ENCODE measurements around the gene LIMS3. TPM values are rescaled to one million over a fixed set of nuclear protein-coding genes. Genes with fewer than 3 reads are reported as not detected.
"Not testable (repeated sequence)": the region's sequence is repeated elsewhere in the genome, so short reads cannot be mapped to it uniquely, and the experiment has no call there.

The LIMS3 gene
- total RNA-seq, 2 experiments from 2014 or later = 0.74 to 0.77 TPM

GRCh38 chr2:109897769-109898461 is 573 bp upstream of the LIMS3 start:
- H3K27me3 Mint-ChIP-seq; H3K36me3 Mint-ChIP-seq (ENCODE audit: low read depth); DNase-seq; CTCF ChIA-PET; intact Hi-C loops (cut with micrococcal nuclease); H3K4me3 Mint-ChIP-seq; H3K27ac Mint-ChIP-seq; ATAC-seq; H3K9me3 Mint-ChIP-seq; POLR2A ChIA-PET; H3K4me1 Mint-ChIP-seq (ENCODE audit: low read depth): not testable (repeated sequence)

GRCh38 chr2:109905796-109906195 is 7.3 kb downstream of the LIMS3 start:
- H3K4me1 Mint-ChIP-seq (ENCODE audit: low read depth); intact Hi-C loops (cut with micrococcal nuclease); ATAC-seq; H3K27ac Mint-ChIP-seq; DNase-seq; H3K36me3 Mint-ChIP-seq (ENCODE audit: low read depth); H3K9me3 Mint-ChIP-seq; H3K27me3 Mint-ChIP-seq; H3K4me3 Mint-ChIP-seq; POLR2A ChIA-PET; CTCF ChIA-PET: not testable (repeated sequence)

- CTCF ChIA-PET; H3K9me3 Mint-ChIP-seq; H3K27me3 Mint-ChIP-seq; H3K27ac Mint-ChIP-seq; H3K4me3 Mint-ChIP-seq; H3K36me3 Mint-ChIP-seq (ENCODE audit: low read depth); DNase-seq; ATAC-seq; POLR2A ChIA-PET; H3K4me1 Mint-ChIP-seq (ENCODE audit: low read depth); intact Hi-C loops (cut with micrococcal nuclease): not testable (repeated sequence)
These were observed 10.1 kb downstream of the LIMS3 start for GRCh38 chr2:109908626-109909025.

- ATAC-seq; POLR2A ChIA-PET; H3K27me3 Mint-ChIP-seq; DNase-seq; H3K9me3 Mint-ChIP-seq; H3K4me3 Mint-ChIP-seq; H3K4me1 Mint-ChIP-seq (ENCODE audit: low read depth); CTCF ChIA-PET; intact Hi-C loops (cut with micrococcal nuclease); H3K27ac Mint-ChIP-seq; H3K36me3 Mint-ChIP-seq (ENCODE audit: low read depth): not testable (repeated sequence)
These were observed 12.3 kb downstream of the LIMS3 start for GRCh38 chr2:109910789-109911188.

- ATAC-seq; POLR2A ChIA-PET; H3K36me3 Mint-ChIP-seq (ENCODE audit: low read depth); H3K4me1 Mint-ChIP-seq (ENCODE audit: low read depth); intact Hi-C loops (cut with micrococcal nuclease); CTCF ChIA-PET; DNase-seq; H3K9me3 Mint-ChIP-seq; H3K4me3 Mint-ChIP-seq; H3K27ac Mint-ChIP-seq; H3K27me3 Mint-ChIP-seq: not testable (repeated sequence)
These were observed 15.4 kb downstream of the LIMS3 start for GRCh38 chr2:109913911-109914310.

- H3K4me3 Mint-ChIP-seq; H3K27ac Mint-ChIP-seq; H3K4me1 Mint-ChIP-seq (ENCODE audit: low read depth); DNase-seq; intact Hi-C loops (cut with micrococcal nuclease); H3K27me3 Mint-ChIP-seq; CTCF ChIA-PET; H3K36me3 Mint-ChIP-seq (ENCODE audit: low read depth); ATAC-seq; POLR2A ChIA-PET; H3K9me3 Mint-ChIP-seq: not testable (repeated sequence)
These were observed 16.1 kb downstream of the LIMS3 start for GRCh38 chr2:109914552-109914951.

GRCh38 chr2:109915830-109916229 is 17.3 kb downstream of the LIMS3 start:
- H3K4me1 Mint-ChIP-seq (ENCODE audit: low read depth); H3K27ac Mint-ChIP-seq; CTCF ChIA-PET; H3K27me3 Mint-ChIP-seq; H3K9me3 Mint-ChIP-seq; ATAC-seq; POLR2A ChIA-PET; H3K36me3 Mint-ChIP-seq (ENCODE audit: low read depth); intact Hi-C loops (cut with micrococcal nuclease); H3K4me3 Mint-ChIP-seq; DNase-seq: not testable (repeated sequence)

- CTCF ChIA-PET; ATAC-seq; DNase-seq; POLR2A ChIA-PET; H3K4me1 Mint-ChIP-seq (ENCODE audit: low read depth); H3K36me3 Mint-ChIP-seq (ENCODE audit: low read depth); H3K4me3 Mint-ChIP-seq; H3K27me3 Mint-ChIP-seq; H3K27ac Mint-ChIP-seq; intact Hi-C loops (cut with micrococcal nuclease); H3K9me3 Mint-ChIP-seq: not testable (repeated sequence)
These were observed 21.7 kb downstream of the LIMS3 start for GRCh38 chr2:109920162-109920561.

GRCh38 chr2:109921543-109922384 is 23.3 kb downstream of the LIMS3 start:
- H3K9me3 Mint-ChIP-seq = not testable (repeated sequence)

GRCh38 chr2:109924481-109924880 is 26.0 kb downstream of the LIMS3 start:
- H3K27ac Mint-ChIP-seq; POLR2A ChIA-PET; H3K4me3 Mint-ChIP-seq; DNase-seq; H3K27me3 Mint-ChIP-seq; H3K9me3 Mint-ChIP-seq; H3K36me3 Mint-ChIP-seq (ENCODE audit: low read depth); ATAC-seq; intact Hi-C loops (cut with micrococcal nuclease); H3K4me1 Mint-ChIP-seq (ENCODE audit: low read depth); CTCF ChIA-PET: not testable (repeated sequence)

More at GRCh38 chr2:109921543-109922384, 23.3 kb downstream of the LIMS3 start:
- H3K4me3 Mint-ChIP-seq; H3K27ac Mint-ChIP-seq; H3K4me1 Mint-ChIP-seq (ENCODE audit: low read depth); POLR2A ChIA-PET; DNase-seq; H3K27me3 Mint-ChIP-seq; ATAC-seq; H3K36me3 Mint-ChIP-seq (ENCODE audit: low read depth); CTCF ChIA-PET; intact Hi-C loops (cut with micrococcal nuclease): not testable (repeated sequence)

- H3K9me3 Mint-ChIP-seq; H3K4me1 Mint-ChIP-seq (ENCODE audit: low read depth); POLR2A ChIA-PET; H3K27me3 Mint-ChIP-seq; CTCF ChIA-PET; H3K4me3 Mint-ChIP-seq; H3K36me3 Mint-ChIP-seq (ENCODE audit: low read depth); ATAC-seq; DNase-seq; intact Hi-C loops (cut with micrococcal nuclease); H3K27ac Mint-ChIP-seq: not testable (repeated sequence)
These were observed 29.3 kb downstream of the LIMS3 start for GRCh38 chr2:109927803-109928202.

- intact Hi-C loops (cut with micrococcal nuclease); H3K9me3 Mint-ChIP-seq; POLR2A ChIA-PET; CTCF ChIA-PET; H3K27ac Mint-ChIP-seq; H3K4me1 Mint-ChIP-seq (ENCODE audit: low read depth); H3K27me3 Mint-ChIP-seq; DNase-seq; H3K36me3 Mint-ChIP-seq (ENCODE audit: low read depth); H3K4me3 Mint-ChIP-seq; ATAC-seq: not testable (repeated sequence)
These were observed 30.7 kb downstream of the LIMS3 start for GRCh38 chr2:109929222-109929621.

Measured in activated CD8-positive, alpha-beta T cell treated with anti-CD3 and anti-CD28 coated beads for 36 hours (primary cell).